NCI-H2029 treated with DMSO at 0.1 percent for 48 hours (cell line): ENCODE results near the gene CFAP20DC.

ENCODE experiments used
- DNase-seq: peaks from one replicate; lab custom pipeline; 2025; lab: John Stamatoyannopoulos, UW

The CFAP20DC gene

GRCh38 chr3:58799271-58799670, 250.6 kb downstream of the CFAP20DC start:
- no peak for DNase-seq

GRCh38 chr3:58798312-58798711, 251.5 kb downstream of the CFAP20DC start:
- DNase-seq = no peak

- no peak for DNase-seq
These were observed 255.1 kb downstream of the CFAP20DC start for GRCh38 chr3:58794750-58795149.

- no peak for DNase-seq
These were observed 255.9 kb downstream of the CFAP20DC start for GRCh38 chr3:58793938-58794337.

GRCh38 chr3:58792921-58793451, 256.8 kb downstream of the CFAP20DC start:
- DNase-seq = no peak

GRCh38 chr3:58789385-58789784, 260.4 kb downstream of the CFAP20DC start:
- no peak for DNase-seq

GRCh38 chr3:58784888-58785287, 264.9 kb downstream of the CFAP20DC start:
- no peak for DNase-seq

GRCh38 chr3:58784425-58784824, 265.4 kb downstream of the CFAP20DC start:
- no peak for DNase-seq

GRCh38 chr3:58783845-58784244, 266.0 kb downstream of the CFAP20DC start:
- no peak for DNase-seq

GRCh38 chr3:58779934-58780333, 269.9 kb downstream of the CFAP20DC start:
- DNase-seq = no peak

GRCh38 chr3:58776231-58776630, 273.6 kb downstream of the CFAP20DC start:
- DNase-seq = no peak

GRCh38 chr3:58772462-58772861, 277.4 kb downstream of the CFAP20DC start:
- DNase-seq = no peak

- DNase-seq = no peak
These were observed 280.8 kb downstream of the CFAP20DC start for GRCh38 chr3:58769065-58769464.

GRCh38 chr3:58766587-58767282, 283.1 kb downstream of the CFAP20DC start:
- no peak for DNase-seq

- no peak for DNase-seq
These were observed 294.7 kb downstream of the CFAP20DC start for GRCh38 chr3:58755150-58755549.

- no peak for DNase-seq
These were observed 295.8 kb downstream of the CFAP20DC start for GRCh38 chr3:58754074-58754473.

- no peak for DNase-seq
These were observed 297.8 kb downstream of the CFAP20DC start for GRCh38 chr3:58751882-58752567.

- DNase-seq = no peak
These were observed 298.6 kb downstream of the CFAP20DC start for GRCh38 chr3:58751235-58751634.

- no peak for DNase-seq
These were observed 299.9 kb downstream of the CFAP20DC start for GRCh38 chr3:58749948-58750347.

- no peak for DNase-seq
These were observed 301.8 kb downstream of the CFAP20DC start for GRCh38 chr3:58748024-58748423.

- DNase-seq = no peak
These were observed 303.1 kb downstream of the CFAP20DC start for GRCh38 chr3:58746758-58747157.

- DNase-seq = no peak
These were observed 306.5 kb downstream of the CFAP20DC start for GRCh38 chr3:58743296-58743695.

GRCh38 chr3:58742239-58742638, 307.6 kb downstream of the CFAP20DC start:
- no peak for DNase-seq
